Stimulated activated CD8-positive, alpha-beta memory T cell treated with anti-CD3 and anti-CD28 coated beads, Interleukin-2, amount 100 ng/mL, for 1 hour (primary cell): Measurements from ENCODE around the gene FSTL3.
"Not testable (repeated sequence)": the region's sequence is repeated elsewhere in the genome, so short reads cannot be mapped to it uniquely, and the experiment has no call there.

Experiments
- DNase-seq, 2 donors: peaks; one replicate each; pipeline ENCODE4 v3.0.0-alpha.2; 2020; ENCODE audit warnings: low read depth in 2 of 2

FSTL3 gene

DNA sequence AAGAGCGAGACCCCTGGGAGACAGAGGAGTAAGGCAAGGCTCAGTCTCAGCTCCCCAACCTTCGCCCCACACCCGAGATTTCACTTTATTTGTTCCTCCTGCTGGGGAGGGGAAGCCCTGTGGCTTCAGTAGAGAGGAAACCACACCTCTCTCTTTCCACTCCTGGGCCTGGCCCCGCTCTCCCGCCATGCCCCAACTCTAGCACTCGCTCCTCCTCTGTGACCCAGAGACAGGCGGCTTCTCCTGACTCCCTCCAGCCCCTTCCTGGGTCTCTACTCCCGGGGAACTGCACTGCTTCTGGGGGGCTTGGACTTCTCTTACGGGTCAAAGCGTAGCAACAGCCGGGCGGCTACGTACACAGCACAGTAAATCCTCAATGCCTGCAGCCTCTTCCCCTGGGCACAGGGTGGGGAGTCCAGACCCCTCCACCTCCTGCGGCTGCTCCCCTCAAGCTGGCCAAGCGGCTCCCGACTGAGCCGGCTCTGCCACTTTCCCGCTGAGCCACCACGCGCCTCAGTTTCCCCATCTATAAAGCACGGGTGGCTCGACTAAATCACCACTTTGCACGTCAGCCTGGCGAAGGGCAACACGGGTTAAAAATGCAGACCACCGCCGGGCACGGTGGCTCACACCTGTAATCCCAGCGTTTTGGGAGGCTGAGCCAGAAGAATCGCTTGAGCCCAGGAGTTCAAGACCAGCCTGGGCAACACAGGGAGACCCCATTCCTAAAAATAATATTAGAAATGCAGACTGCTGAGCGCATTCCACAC is 14.6 kb upstream of the FSTL3 start:
- peak; percentile 50 to 55 for DNase-seq

DNA sequence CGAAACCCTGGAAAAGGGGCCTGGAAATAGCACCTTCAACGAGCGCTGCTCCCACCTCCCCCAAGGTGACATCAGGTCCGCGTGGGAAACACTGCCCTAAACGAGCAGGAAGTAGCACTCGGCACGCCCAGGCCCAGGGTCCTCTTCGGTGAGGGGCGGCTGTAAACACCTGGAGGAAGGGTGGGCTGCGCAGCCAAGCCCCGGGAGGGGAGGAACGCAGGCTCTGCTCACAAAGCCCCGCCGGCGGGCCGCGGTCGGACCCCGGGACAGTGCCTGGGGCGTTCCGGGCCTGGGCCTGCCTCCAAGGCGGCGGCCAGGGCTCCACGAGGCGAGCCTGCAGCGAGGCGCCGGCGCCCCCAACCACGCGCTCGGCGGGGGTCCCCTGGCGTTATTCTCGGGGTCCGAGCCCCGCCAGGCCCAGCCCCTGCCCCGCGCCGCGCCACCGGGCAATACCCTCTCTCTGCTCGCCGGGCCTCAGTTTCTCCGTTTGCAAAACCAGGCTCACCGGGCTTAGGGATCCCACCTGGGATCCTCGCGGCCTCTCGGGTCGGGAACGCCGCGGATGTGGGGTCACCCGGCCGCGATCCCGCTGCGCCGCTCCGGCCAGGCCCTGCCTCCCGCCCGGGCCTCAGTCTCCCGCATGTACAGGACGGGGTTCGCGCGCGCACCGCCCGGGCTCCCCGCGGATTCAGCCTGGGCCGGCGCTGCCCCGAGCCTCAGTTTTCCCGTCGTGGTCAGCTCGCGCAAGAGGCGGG is 13.8 kb upstream of the FSTL3 start:
- peak in 1 of 2 donors; percentile 52 for DNase-seq

DNA sequence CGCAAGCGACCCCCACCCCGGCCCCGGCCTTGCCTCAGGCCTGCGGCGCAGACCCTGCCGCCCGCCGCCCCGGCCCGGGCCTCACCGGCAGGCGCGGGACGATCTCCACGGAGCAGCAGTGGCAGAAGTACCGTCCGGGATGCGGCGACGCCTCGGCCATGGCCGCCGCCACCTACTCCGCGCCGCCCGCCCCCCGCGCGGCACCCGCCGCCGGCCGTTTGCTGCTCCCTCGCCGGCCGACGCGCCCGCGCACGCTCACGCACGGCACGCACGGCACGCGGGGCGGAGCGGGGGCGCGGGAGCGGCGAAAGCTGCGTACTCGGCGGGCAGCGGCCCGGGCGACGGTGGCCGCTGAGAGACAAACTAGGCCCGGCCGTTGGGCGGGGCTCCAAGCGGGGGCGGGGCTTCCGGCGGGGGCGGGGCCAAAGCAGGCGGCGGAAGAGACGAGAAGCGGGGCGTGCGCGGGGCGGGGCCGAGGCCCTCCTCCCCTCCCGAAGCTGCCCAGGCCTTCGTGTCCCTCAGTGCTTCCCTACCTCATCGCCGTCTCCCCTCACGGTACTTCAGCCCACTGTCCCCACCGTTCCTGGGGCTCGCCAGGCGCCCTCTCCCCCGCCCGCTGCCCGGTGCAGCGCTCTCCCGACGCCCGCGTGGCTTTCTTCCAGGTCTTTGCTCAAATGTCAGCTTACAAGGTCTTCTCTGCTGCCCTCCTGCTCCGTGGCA is 13.1 kb upstream of the FSTL3 start, which contains the start of gene RNF126:
Gene RNF126 (minus strand): TSS at position 253 of the 720 bp plus-strand sequence. CDS start 93 bp downstream, at position 160.
- DNase-seq, result peak; percentile 94 to 95

GRCh38 chr19:663682-664117 is 12.5 kb upstream of the FSTL3 start:
- DNase-seq, result no peak

DNA sequence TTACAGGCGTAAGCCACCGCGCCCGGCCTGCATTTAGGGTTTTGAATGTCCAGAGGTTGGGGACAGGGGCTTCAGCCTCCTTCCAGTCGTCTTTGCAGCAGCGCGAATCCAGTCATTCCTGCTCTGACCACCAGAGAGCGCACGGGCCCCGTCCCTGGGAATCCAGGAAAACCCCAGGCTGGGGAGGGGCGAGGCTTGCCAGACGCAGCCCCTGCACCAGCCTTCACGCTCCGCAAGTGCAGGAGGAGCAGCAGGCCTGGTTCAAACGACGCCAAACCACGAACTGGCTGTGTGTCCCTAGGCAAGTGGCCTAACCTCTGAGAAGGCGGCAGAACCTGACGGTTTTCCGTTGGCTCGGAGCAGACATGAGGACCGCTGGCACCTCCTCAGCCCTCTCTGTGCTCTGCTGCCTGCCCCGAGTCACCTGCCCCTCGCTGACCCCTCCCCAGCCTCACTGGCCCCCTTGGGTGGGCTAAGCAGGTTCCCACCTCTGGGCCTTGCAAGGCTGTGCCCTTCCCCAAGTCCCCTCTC is 11.2 kb upstream of the FSTL3 start:
- DNase-seq, result peak; percentile 50 to 68

DNA sequence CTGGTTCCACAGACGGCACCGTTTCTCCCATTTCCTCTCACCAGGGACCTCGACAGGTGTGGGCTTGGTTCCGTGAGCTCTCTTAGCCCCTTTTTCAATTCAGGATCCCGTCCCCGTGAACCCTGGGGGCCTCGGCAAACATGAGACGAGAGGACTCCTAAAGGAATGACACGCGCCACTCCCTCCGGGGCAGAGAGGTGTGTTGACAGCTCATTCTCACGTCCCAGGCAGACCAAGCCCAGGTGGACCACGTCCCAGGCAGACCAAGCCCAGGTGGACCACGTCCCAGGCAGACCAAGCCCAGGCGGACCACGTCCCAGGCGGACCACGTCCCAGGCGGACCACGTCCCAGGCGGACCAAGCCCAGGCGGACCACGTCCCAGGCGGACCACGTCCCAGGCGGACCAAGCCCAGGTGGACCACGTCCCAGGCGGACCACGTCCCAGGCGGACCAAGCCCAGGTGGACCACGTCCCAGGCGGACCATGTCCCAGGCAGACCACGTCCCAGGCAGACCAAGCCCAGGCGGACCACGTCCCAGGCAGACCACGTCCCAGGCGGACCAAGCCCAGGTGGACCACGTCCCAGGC is 9.1 kb upstream of the FSTL3 start:
- not testable (repeated sequence) for DNase-seq

DNA sequence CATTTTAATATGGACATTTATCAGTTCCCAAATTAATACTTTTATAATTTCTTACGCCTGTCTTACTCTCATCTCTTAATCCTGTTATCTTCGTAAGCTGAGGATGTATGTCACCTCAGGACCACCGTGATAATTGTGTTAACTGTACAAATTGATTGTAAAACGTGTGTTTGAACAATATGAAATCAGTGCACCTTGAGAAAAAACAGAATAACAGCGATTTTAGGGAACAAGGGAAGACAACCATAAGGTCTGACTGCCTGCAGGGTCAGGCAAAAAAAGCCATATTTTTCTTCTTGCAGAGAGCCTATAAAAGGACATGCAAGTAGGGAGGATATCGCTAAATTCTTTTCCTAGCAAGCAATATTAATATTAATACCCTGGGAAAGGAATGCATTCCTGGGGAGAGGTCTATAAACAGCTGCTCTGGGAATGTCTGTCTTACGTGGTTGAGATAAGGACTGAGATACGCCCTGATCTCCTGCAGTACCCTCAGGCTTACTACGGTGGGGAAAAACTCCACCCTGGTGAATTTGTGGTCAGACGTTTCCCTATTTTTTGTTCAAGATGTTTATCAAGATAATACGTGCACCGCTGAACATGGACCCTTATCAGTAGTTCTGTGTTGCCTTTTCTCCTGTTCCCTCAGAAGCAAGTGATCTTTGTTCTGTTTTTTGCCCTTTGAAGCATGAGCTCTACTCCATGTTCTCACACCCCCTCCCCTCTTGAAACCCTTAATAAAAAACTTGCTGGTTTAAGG is 7.3 kb upstream of the FSTL3 start:
- not testable (repeated sequence) for DNase-seq

- no peak for DNase-seq
These were observed 5.5 kb upstream of the FSTL3 start for GRCh38 chr19:670609-671075.

GRCh38 chr19:674282-675151 is 1.7 kb upstream of the FSTL3 start:
- DNase-seq, result no peak

DNA sequence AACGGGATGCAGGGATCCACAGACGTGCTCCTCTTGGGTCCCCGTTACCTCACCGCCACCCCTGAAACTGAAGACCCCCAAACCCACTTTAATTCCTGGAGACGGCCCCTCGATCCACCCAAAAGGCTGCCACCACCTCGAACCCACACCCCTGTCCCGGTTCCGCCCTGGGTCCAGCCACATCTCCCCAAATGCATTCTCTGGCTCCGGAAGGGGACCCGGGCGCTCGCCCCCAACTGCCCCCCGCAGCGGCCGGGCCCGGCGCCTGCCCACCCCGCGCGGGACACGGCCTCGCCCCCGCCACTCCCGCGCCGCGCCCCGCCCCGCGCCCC is 219 bp upstream of the FSTL3 start:
- DNase-seq, result no peak

- DNase-seq, result no peak
These were observed 1.0 kb downstream of the FSTL3 start for GRCh38 chr19:677201-677600.

DNA sequence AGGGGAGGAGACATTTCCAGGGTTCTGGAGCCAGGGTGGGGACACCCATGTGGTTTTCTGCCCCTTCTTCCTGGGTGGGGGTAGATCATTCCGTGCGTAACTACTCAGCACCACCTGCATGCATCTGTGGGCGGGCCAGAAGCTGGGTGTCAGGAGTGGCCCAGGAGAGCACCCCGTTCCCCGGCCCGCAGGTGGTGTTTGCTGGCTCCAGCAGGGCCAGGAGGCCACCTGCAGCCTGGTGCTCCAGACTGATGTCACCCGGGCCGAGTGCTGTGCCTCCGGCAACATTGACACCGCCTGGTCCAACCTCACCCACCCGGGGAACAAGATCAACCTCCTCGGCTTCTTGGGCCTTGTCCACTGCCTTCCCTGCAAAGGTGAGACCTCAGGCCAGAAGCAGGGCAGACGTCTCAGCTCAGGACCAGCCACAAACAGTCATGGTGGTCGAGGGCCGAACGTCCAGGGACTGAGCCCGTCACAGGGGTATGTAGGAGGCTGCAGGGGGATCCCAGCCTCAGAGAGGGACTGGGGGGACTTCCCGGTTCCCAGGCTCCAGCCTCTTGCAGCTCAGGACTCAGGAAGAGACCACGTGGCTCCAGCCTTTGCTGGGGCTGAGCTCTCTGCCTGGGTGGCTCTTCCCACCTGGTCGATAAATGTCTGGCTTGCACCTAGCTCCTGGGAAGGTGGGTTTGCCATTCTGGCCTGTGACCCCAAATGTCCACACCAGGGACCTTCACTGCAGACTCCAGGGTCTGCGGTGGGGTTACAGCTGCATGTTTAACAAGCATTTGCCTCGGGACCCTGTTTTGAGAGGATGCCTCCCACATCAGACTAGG is 1.6 kb downstream of the FSTL3 start:
- DNase-seq, result no peak

DNA sequence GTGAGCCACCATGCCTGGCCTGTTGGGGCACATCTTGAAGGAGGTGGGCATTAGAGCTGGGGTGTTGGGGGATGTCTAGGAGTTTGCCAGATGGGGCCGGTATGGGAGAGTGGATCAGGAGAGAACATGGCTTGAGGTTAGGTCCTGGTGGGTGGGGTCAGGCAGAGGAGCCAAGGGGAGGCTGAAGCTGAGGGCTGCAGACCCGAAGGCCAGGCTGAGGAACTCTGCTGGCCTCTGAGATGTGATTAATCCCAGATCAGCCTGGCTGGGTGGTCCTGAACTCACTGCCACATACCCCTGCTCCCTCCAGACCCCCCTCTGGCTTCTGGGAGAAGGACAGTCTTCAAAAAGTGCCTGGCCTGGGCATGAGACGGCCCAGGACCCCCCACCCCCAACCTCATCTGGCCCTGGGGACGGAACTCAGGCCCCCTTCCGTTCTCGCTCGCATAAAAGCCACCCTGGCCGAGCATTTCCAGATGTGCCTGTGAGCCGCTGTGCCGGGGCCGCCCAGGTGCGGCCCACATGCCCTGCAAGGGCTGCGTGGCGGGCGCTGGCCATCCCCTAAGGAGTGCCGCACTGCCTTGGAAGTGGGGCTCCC is 2.7 kb downstream of the FSTL3 start:
- no peak for DNase-seq

DNA sequence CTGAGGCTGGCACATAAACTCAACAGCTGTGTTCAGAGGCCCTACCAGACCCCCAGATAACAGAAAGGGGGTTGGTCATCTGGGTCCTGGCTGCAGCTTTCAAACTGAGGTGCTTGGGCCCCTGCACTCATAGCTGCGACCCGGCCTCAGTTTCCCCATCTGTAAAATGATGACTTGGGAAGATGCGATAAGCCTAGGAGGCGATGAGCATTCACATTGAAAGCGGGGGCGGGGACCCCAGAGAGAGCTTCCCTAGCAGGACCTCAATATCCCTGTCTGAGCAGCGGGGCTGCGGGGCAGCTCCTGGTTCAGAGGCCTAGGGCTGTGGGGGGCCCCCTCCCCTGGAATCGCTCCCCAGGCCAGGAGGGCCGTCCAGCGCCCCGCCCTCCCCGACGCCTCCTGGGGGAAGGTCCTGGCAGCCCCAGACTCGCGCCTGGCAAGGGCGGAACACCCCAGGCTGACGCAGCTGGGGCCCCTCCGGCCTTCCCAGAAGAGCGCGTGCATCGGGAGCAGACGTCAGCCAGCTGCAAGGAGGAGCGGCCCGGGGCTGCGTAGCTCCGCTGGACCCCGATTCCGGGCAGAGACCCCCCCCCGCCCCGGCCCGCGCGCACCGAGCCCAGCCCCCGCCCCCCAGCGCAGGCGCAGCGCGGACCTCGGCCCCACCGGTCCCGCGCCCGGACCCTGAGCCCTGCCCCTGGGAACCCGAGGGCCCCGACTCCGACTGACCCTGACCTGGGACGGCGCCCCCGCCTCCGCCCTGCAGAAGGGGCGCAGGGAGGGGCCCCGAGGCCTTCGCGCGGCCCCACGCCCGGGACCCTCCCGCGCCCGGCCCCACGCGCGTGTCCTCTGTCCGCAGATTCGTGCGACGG is 3.5 kb downstream of the FSTL3 start:
- DNase-seq, result no peak

DNA sequence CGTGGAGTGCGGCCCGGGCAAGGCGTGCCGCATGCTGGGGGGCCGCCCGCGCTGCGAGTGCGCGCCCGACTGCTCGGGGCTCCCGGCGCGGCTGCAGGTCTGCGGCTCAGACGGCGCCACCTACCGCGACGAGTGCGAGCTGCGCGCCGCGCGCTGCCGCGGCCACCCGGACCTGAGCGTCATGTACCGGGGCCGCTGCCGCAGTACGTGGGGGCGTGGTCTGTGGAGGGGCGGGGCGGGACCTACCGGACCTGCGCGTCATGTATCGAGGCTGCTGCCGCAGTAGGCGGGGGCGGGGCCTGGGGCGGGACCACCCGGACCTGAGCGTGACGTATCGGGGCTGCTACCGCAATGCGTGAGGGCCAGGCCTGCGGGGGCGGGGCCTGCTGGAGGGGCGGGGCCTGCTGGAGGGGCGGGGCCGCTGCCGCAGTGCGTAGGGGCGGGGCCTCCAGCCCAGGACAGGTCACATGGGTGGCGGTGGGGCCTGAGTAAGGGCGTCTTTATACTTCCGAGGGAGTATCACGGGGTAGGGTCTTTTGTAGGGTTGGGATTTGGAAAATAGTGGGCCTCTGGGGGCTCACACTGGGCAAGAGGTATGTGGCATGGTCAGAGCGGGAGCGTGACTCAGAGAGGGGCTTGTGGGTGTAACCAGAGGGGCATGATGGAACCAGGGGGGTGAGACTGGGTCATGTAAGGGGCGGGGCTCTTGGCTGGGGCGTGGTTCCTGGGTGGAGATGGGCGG is 4.3 kb downstream of the FSTL3 start:
- peak; percentile 100 for DNase-seq

- peak in 1 of 2 donors; percentile 77 for DNase-seq
These were observed 5.1 kb downstream of the FSTL3 start for GRCh38 chr19:681029-682019.
